B cell (primary cell): Measurements from ENCODE around the gene BLVRB. TPM values are rescaled to one million over a fixed set of nuclear protein-coding genes. Genes with fewer than 3 reads are reported as not detected.

Experiments used
- ATAC-seq: fragments of 200-7000 bp; cut with Tn5 transposase; one replicate; pipeline ENCODE4 v1.10.0; 2021; ENCODE audit warnings: low read depth, mild to moderate bottlenecking, moderate number of reproducible peaks, moderate library complexity
- CTCF ChIA-PET: fragments of 350-600 bp; sonication (Branson Sonifier 250); formaldehyde crosslinking; loops from one replicate; lab custom pipeline; 2021; ENCODE audit warnings: antibody characterized with exemption, inconsistent platforms; lab: Charles Lee
- POLR2A ChIA-PET: fragments of 350-600 bp; sonication (Branson Sonifier 250); formaldehyde crosslinking; loops from one replicate; lab custom pipeline; 2021; ENCODE audit warnings: antibody characterized with exemption; lab: Charles Lee
- DNase-seq: peaks from one replicate; pipeline ENCODE4 v3.0.0; 2013
- H2AFZ ChIP-seq: 2 replicates; pipeline ENCODE4 v1.6.1; 2012; ENCODE audit warnings: mild to moderate bottlenecking, low read depth, low read length; ENCODE audit not compliant: insufficient read depth, poor library complexity, severe bottlenecking
- H3K27ac ChIP-seq, 2 donors: 1 replicate in 1 of 2; 2 replicates in 1 of 2; pipeline ENCODE4 v1.5.1; 2012 to 2013; ENCODE audit warnings: low read length in 2 of 2, mild to moderate bottlenecking in 2 of 2, moderate library complexity in 1 of 2
- H3K27me3 ChIP-seq, 4 experiments: fragments of 200-600 bp in 1 of 4; sonication (generic) in 1 of 4; replicated peaks in 1 of 4; 1 replicate in 2 of 4; 2 replicates in 2 of 4; pipeline versions ENCODE4 v1.6.1 to v1.7.0; 2013 to 2016; ENCODE audit warnings: low read length in 3 of 4, mild to moderate bottlenecking in 2 of 4, mixed read lengths in 1 of 4, moderate library complexity in 1 of 4; ENCODE audit not compliant: insufficient read depth in 4 of 4, control insufficient read depth in 3 of 4; ENCODE audit errors: control extremely low read depth in 1 of 4
- H3K36me3 ChIP-seq, 2 experiments: replicated peaks in 1 of 2; 1 replicate in 1 of 2; 2 replicates in 1 of 2; pipeline versions ENCODE4 v1.6.1 to v1.7.1; 2013; ENCODE audit warnings: low read length in 1 of 2; ENCODE audit not compliant: insufficient read depth in 2 of 2, control insufficient read depth in 1 of 2; ENCODE audit errors: control extremely low read depth in 1 of 2, extremely low read depth in 1 of 2
- H3K4me1 ChIP-seq, 2 donors: fragments of 200-600 bp in 1 of 2; sonication (generic) in 1 of 2; 1 replicate in 1 of 2; 2 replicates in 1 of 2; pipeline versions ENCODE4 v1.5.1 to v1.6.1; 2013 to 2017; ENCODE audit warnings: low read length in 2 of 2; ENCODE audit not compliant: control insufficient read depth in 2 of 2, insufficient read depth in 2 of 2
- H3K4me2 ChIP-seq: replicated peaks from 2 replicates; pipeline ENCODE3; 2012; ENCODE audit warnings: mild to moderate bottlenecking, low read depth, low read length; ENCODE audit not compliant: poor library complexity, severe bottlenecking
- H3K4me3 ChIP-seq, 5 experiments: fragments of 200-600 bp in 1 of 5; sonication (generic) in 1 of 5; 1 replicate in 3 of 5; 2 replicates in 2 of 5; pipeline versions ENCODE4 v1.5.1 to v1.7.0; 2011 to 2016; ENCODE audit warnings: low read length in 4 of 5, mild to moderate bottlenecking in 4 of 5, low read depth in 2 of 5, control low read depth in 1 of 5, moderate library complexity in 1 of 5; ENCODE audit not compliant: insufficient read depth in 1 of 5; ENCODE audit errors: control extremely low read depth in 1 of 5, extremely low read depth in 1 of 5
- H3K79me2 ChIP-seq: fragments of 200-600 bp; sonication (generic); one replicate; pipeline ENCODE4 v1.6.0; 2016; ENCODE audit warnings: low read length; ENCODE audit not compliant: control insufficient read depth, insufficient read depth
- H3K9ac ChIP-seq: fragments of 200-600 bp; sonication (generic); 2 replicates; pipeline ENCODE4 v1.6.1; 2017; ENCODE audit warnings: mild to moderate bottlenecking, low read length, moderate library complexity
- H3K9me3 ChIP-seq, 3 donors: one replicate each; pipeline versions ENCODE4 v1.6.1 to v1.7.1; 2013; ENCODE audit warnings: low read length in 2 of 3; ENCODE audit not compliant: control insufficient read depth in 2 of 3, insufficient read depth in 1 of 3; ENCODE audit errors: control extremely low read depth in 1 of 3
- H4K20me1 ChIP-seq: 2 replicates; pipeline ENCODE4 v1.6.0; 2012; ENCODE audit warnings: mild to moderate bottlenecking, low read length; ENCODE audit not compliant: insufficient read depth, control insufficient read depth, poor library complexity, severe bottlenecking
- H3K27ac Mint-ChIP-seq: one replicate; pipeline ENCODE4 v1.8.0; 2021; ENCODE audit warnings: mixed read lengths
- H3K27me3 Mint-ChIP-seq: one replicate; pipeline ENCODE4 v1.8.0; 2021; ENCODE audit warnings: mixed read lengths
- H3K4me1 Mint-ChIP-seq: one replicate; pipeline ENCODE4 v1.8.0; 2021; ENCODE audit warnings: mixed read lengths
- H3K4me3 Mint-ChIP-seq: one replicate; pipeline ENCODE4 v1.8.0; 2021; ENCODE audit warnings: mixed read lengths
- H3K9me3 Mint-ChIP-seq: one replicate; pipeline ENCODE4 v1.8.0; 2022; ENCODE audit warnings: mixed read lengths; ENCODE audit not compliant: insufficient read depth
- EZH2 ChIP-seq: IDR thresholded peaks from 2 replicates; pipeline ENCODE4 v1.6.1; 2012; ENCODE audit warnings: borderline replicate concordance, low read depth, mild to moderate bottlenecking, moderate library complexity, low read length; ENCODE audit not compliant: insufficient read depth, poor library complexity, severe bottlenecking
- WGBS: methylation state at CpG from one replicate; pipeline ENCODE4 v1.1.5; 2013; ENCODE audit warnings: missing lambda C conversion rate; ENCODE audit not compliant: insufficient coverage; 5-methylcytosine and 5-hydroxymethylcytosine counted together
- intact Hi-C: fragments of 100-400 bp; cut with micrococcal nuclease; formaldehyde crosslinking; loops from one replicate; pipeline ENCODE4 v1.10.0; 2022
- polyA plus RNA-seq: library from polyadenylated mRNA; depleted of rRNA; stranded (reverse); fragments of >200 nt; gene quantifications from 2 replicates; pipeline ENCODE4 v1.2.3, GENCODE V29; 2012
- total RNA-seq, 2 donors: library from RNA; stranded (reverse); fragments of 120-200 nt in 1 of 2; gene quantifications; 1 replicate in 1 of 2; 2 replicates in 1 of 2; pipeline versions ENCODE4 v1.2.3 to v1.2.4, GENCODE V29; 2013 to 2022
- TF ChIP-seq, protein P1 (sequence below): fragments of 200-600 bp; IDR thresholded peaks from one replicate; pipeline ENCODE4 v1.8.0; 2022; ENCODE audit warnings: antibody characterized with exemption, mild to moderate bottlenecking

BLVRB gene
- total and polyA plus RNA-seq, 2 donors (not counting 1 experiment from before 2014, with no cell fraction given), result 14.2 to 23.2 TPM

DNA sequence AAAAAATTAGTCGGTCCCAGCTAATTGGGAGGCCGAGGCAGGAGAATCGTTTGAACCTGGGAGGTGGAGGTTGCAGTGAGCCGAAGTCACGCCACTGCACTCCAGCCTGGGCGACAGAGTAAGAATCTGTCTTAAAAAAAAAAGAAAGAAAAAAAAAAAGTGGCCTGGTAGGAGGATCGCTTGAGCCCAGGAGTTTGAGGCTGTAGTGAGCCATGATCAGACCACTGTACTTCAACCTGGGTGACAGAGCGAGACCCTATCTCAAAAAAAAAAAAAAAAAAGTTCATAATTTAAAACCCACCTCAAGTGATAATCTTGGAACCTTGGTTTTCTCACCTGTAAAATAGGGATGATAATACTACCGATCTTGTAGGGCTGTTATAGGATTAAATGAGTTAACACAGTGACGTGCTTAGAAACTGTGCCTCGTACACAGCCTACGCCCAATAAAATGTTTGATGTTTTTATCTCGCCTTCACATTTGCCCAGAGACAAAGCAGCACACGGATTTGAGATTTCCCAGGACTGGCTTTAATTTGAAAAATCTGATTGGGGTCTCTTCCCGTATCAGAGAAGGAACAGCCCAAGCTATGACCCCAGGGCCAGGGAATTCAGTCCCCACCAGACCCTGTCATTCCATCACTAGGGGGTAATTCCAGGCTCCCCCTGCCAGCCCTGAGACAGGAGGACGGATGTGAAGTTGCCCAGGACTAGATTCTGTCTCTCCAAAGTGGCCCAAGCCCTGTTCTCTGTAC lies 43.4 kb downstream of the BLVRB start:
- DNase-seq, result no peak

More for the DNA sequence above, 43.4 kb downstream of the BLVRB start:
- H3K4me3 ChIP-seq, result no peak overlapping the region
- intact Hi-C loops, result loop anchor here (1.0 to 2.0 kb wide), 6 partner anchors 11 to 149 kb away; partner anchors contain the start of genes BLVRB and SERTAD3
- 96% methylated on average over 10 of the region's 16 CpGs for WGBS
- peaks cover 16 to 31% of the 10 kb centered on the region in 2 donors for H3K4me1 ChIP-seq
- no peaks in the 10 kb centered on the region for H3K27me3 ChIP-seq
- H4K20me1 ChIP-seq, result no peaks in the 10 kb centered on the region
- peak overlapping the region; percentile 81 to 88 for H3K27ac ChIP-seq
- no peak overlapping the region for H3K9ac ChIP-seq
- no peak for ATAC-seq
- no peak overlapping the region for H2AFZ ChIP-seq
- peaks cover 0 to 9% of the 10 kb centered on the region in 2 experiments for H3K36me3 ChIP-seq
- Mint-ChIP-seq H3K9me3 (no peaks in the 10 kb centered on the region), H3K27ac (no peak overlapping the region), H3K27me3 (no peaks in the 10 kb centered on the region), H3K4me1 (peaks cover 31% of the 10 kb centered on the region), H3K4me3 (peak overlapping the region; percentile 46)
- H3K4me2 ChIP-seq, result peak overlapping the region; percentile 95
- CTCF ChIA-PET, result interaction anchor here (1.3 to 9.5 kb wide), 6 partner anchors 13 to 117 kb away, joined by 4 to 87 read pairs (median 14); partner anchors contain the start of genes BLVRB, SERTAD3 and SPTBN4
- no peaks in the 10 kb centered on the region for H3K9me3 ChIP-seq
- TF ChIP-seq EZH2, result no peak
- TF ChIP-seq, protein P1, sequence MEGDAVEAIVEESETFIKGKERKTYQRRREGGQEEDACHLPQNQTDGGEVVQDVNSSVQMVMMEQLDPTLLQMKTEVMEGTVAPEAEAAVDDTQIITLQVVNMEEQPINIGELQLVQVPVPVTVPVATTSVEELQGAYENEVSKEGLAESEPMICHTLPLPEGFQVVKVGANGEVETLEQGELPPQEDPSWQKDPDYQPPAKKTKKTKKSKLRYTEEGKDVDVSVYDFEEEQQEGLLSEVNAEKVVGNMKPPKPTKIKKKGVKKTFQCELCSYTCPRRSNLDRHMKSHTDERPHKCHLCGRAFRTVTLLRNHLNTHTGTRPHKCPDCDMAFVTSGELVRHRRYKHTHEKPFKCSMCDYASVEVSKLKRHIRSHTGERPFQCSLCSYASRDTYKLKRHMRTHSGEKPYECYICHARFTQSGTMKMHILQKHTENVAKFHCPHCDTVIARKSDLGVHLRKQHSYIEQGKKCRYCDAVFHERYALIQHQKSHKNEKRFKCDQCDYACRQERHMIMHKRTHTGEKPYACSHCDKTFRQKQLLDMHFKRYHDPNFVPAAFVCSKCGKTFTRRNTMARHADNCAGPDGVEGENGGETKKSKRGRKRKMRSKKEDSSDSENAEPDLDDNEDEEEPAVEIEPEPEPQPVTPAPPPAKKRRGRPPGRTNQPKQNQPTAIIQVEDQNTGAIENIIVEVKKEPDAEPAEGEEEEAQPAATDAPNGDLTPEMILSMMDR, result no peak
- H3K79me2 ChIP-seq, result peaks cover 26% of the 10 kb centered on the region
- POLR2A ChIA-PET, result interaction anchor here (0.7 to 2.3 kb wide), 6 partner anchors 9 to 322 kb away, joined by 3 to 32 read pairs (median 4); partner anchors contain the start of gene SERTAD3
